Stimulated activated CD8-positive, alpha-beta memory T cell treated with anti-CD3 and anti-CD28 coated beads, Interleukin-12 subunit alpha, Interleukin-12 subunit beta, amount 100 ng/mL, for 24 hours (primary cell): ENCODE measurements around the gene CA5A.
"Not testable (repeated sequence)": the region's sequence is repeated elsewhere in the genome, so short reads cannot be mapped to it uniquely, and the experiment has no call there.

Experiments used
- DNase-seq: peaks from one replicate; pipeline ENCODE4 v3.0.0-alpha.2; 2020; ENCODE audit errors: extremely low read depth

The CA5A gene

GRCh38 chr16:87936375-87937230 is at the start of gene CA5A:
Gene CA5A, minus strand, starts transcription at chr16:87936529. Its CDS starts 79 bp downstream, at chr16:87936450.
- DNase-seq, result no peak

GRCh38 chr16:87985493-87985892 is 49.2 kb upstream of the CA5A start:
- DNase-seq, result not testable (repeated sequence)

GRCh38 chr16:87984632-87985267 is 48.4 kb upstream of the CA5A start:
- DNase-seq, result no peak

- not testable (repeated sequence) for DNase-seq
These were observed 47.9 kb upstream of the CA5A start for GRCh38 chr16:87984180-87984579.

GRCh38 chr16:87983737-87984097 is 47.4 kb upstream of the CA5A start:
- DNase-seq, result not testable (repeated sequence)

GRCh38 chr16:87983072-87983736 is 46.9 kb upstream of the CA5A start:
- DNase-seq, result not testable (repeated sequence)

GRCh38 chr16:87982581-87983041 is 46.3 kb upstream of the CA5A start:
- no peak for DNase-seq

GRCh38 chr16:87981376-87981775 is 45.0 kb upstream of the CA5A start:
- not testable (repeated sequence) for DNase-seq

GRCh38 chr16:87979911-87980630 is 43.7 kb upstream of the CA5A start:
- not testable (repeated sequence) for DNase-seq

- DNase-seq, result no peak
These were observed 43.0 kb upstream of the CA5A start for GRCh38 chr16:87979352-87979751.

- DNase-seq, result no peak
These were observed 41.8 kb upstream of the CA5A start for GRCh38 chr16:87978127-87978526.

- no peak for DNase-seq
These were observed 40.3 kb upstream of the CA5A start for GRCh38 chr16:87976665-87977064.

- DNase-seq, result no peak
These were observed 37.8 kb upstream of the CA5A start for GRCh38 chr16:87974178-87974577.

- DNase-seq, result no peak
These were observed 37.4 kb upstream of the CA5A start for GRCh38 chr16:87973717-87974116.

GRCh38 chr16:87971933-87972332 is 35.6 kb upstream of the CA5A start:
- no peak for DNase-seq

- DNase-seq, result no peak
These were observed 33.9 kb upstream of the CA5A start for GRCh38 chr16:87970186-87970585.

- DNase-seq, result no peak
These were observed 32.2 kb upstream of the CA5A start for GRCh38 chr16:87968541-87968940.

- DNase-seq, result no peak
These were observed 30.4 kb upstream of the CA5A start for GRCh38 chr16:87966685-87967185.

GRCh38 chr16:87966064-87966645 is 29.8 kb upstream of the CA5A start:
- DNase-seq, result no peak

GRCh38 chr16:87965417-87965816 is 29.1 kb upstream of the CA5A start:
- DNase-seq, result no peak

- no peak for DNase-seq
These were observed 27.8 kb upstream of the CA5A start for GRCh38 chr16:87964049-87964659.
